Measurements from ENCODE around the gene SLC26A9. TPM values are rescaled to one million over a fixed set of nuclear protein-coding genes. Genes with fewer than 3 reads are reported as not detected.

The SLC26A9 gene
- polyA plus RNA-seq, 1 of the 3 experiments (the other 2 are of a cell fraction), result not detected

DNA sequence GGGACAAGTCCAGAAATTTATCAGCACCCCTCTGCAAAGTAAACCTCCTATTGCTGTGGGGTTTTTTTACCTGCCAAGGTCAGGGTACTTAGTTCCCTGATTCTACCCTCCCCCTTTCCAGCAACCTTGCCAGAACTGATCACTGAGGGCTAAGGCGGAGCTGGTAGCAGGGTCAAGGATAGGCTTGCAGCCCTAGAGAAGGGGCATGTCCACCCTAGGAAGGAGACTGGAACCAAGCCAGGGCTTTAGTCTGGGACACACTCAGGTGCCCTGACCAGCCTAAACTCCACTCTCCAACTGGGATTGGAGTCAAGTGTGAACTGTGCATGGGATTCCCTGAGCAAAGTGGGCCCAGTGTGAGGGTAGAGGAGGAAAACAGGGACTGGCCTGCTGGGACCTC lies 6.5 kb upstream of the SLC26A9 start:
- no peak for DNase-seq
- Histone ChIP-seq H3K36me3 (replicated peaks in 1 of 2; ENCODE audit: control insufficient read depth in 1 of 2, insufficient read depth in 2 of 2, low read length in 1 of 2) (no peaks in the 10 kb centered on the region), H4K20me1 (ENCODE audit: insufficient read depth) (no peaks in the 10 kb centered on the region), H2AFZ (ENCODE audit: low read depth) (no peak overlapping the region), H3K4me2 (no peak overlapping the region), H3K27me3 (ENCODE audit: insufficient read depth) (peaks cover 15% of the 10 kb centered on the region; the same call in 1 of the 2 replicates), H3K4me1 (ENCODE audit: control insufficient read depth in 1 of 2, insufficient read depth in 2 of 2, low read depth in 1 of 2, low read length in 1 of 2) (no peaks in the 10 kb centered on the region; a peak in 1 of 4 replicates), H3K27ac (ENCODE audit: low read depth in 2 of 2, low read length in 1 of 2) (no peak overlapping the region), H3K9me2 (no peaks in the 10 kb centered on the region), H3K79me2 (ENCODE audit: insufficient read depth) (no peaks in the 10 kb centered on the region), H3K9me3 (no peaks in the 10 kb centered on the region), H3K9ac (no peak overlapping the region), H3F3A (replicated peaks; ENCODE audit: insufficient read depth) (no peaks in the 10 kb centered on the region), H3K4me3 (ENCODE audit: low read depth in 2 of 2, low read length in 1 of 2) (no peak overlapping the region)
- ChIA-PET CTCF (interaction anchor here (1.3 to 22.3 kb wide), 3 partner anchors 28 to 158 kb away, joined by 4 to 197 read pairs (median 20); no protein-coding TSS in a partner anchor), POLR2A (no interaction called here)
- TF ChIP-seq ELF1 (IDR thresholded peaks at IDR 0.05), result no peak
- no peak for TF ChIP-seq FOXJ3 (CRISPR knock-in tag; IDR thresholded peaks at IDR 0.05)
- no peak for TF ChIP-seq RCOR1 (IDR thresholded peaks at IDR 0.05; ENCODE audit: low read length)
- no peak for TF ChIP-seq SIN3A (IDR thresholded peaks at IDR 0.05; ENCODE audit: borderline replicate concordance, low read depth, low read length)
- TF ChIP-seq, protein P1, sequence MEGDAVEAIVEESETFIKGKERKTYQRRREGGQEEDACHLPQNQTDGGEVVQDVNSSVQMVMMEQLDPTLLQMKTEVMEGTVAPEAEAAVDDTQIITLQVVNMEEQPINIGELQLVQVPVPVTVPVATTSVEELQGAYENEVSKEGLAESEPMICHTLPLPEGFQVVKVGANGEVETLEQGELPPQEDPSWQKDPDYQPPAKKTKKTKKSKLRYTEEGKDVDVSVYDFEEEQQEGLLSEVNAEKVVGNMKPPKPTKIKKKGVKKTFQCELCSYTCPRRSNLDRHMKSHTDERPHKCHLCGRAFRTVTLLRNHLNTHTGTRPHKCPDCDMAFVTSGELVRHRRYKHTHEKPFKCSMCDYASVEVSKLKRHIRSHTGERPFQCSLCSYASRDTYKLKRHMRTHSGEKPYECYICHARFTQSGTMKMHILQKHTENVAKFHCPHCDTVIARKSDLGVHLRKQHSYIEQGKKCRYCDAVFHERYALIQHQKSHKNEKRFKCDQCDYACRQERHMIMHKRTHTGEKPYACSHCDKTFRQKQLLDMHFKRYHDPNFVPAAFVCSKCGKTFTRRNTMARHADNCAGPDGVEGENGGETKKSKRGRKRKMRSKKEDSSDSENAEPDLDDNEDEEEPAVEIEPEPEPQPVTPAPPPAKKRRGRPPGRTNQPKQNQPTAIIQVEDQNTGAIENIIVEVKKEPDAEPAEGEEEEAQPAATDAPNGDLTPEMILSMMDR (IDR thresholded peaks at IDR 0.05), result no peak
- no peak for TF ChIP-seq EP300 (IDR thresholded peaks at IDR 0.05; ENCODE audit: borderline replicate concordance in 1 of 2, low read depth in 1 of 2, low read length in 1 of 2)
- TF ChIP-seq SMC3 (IDR thresholded peaks at IDR 0.05; ENCODE audit: low read depth, low read length), result no peak
- TF ChIP-seq RFX5 (IDR thresholded peaks at IDR 0.05; ENCODE audit: low read length), result no peak
- TF ChIP-seq, protein P2, sequence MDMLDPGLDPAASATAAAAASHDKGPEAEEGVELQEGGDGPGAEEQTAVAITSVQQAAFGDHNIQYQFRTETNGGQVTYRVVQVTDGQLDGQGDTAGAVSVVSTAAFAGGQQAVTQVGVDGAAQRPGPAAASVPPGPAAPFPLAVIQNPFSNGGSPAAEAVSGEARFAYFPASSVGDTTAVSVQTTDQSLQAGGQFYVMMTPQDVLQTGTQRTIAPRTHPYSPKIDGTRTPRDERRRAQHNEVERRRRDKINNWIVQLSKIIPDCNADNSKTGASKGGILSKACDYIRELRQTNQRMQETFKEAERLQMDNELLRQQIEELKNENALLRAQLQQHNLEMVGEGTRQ (IDR thresholded peaks at IDR 0.05; ENCODE audit: borderline replicate concordance, low read depth, low read length), result no peak
- no peak for TF ChIP-seq MEF2A (IDR thresholded peaks at IDR 0.05; ENCODE audit: borderline replicate concordance, low read depth)
- TF ChIP-seq, protein P3, sequence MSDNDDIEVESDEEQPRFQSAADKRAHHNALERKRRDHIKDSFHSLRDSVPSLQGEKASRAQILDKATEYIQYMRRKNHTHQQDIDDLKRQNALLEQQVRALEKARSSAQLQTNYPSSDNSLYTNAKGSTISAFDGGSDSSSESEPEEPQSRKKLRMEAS (IDR thresholded peaks at IDR 0.05; ENCODE audit: low read depth), result no peak
- TF ChIP-seq YY1 (IDR thresholded peaks at IDR 0.05; ENCODE audit: low read depth), result no peak
- no CpG with 5 or more reads among the region's 1 CpG for WGBS (ENCODE audit: low lambda C conversion rate)

DNA sequence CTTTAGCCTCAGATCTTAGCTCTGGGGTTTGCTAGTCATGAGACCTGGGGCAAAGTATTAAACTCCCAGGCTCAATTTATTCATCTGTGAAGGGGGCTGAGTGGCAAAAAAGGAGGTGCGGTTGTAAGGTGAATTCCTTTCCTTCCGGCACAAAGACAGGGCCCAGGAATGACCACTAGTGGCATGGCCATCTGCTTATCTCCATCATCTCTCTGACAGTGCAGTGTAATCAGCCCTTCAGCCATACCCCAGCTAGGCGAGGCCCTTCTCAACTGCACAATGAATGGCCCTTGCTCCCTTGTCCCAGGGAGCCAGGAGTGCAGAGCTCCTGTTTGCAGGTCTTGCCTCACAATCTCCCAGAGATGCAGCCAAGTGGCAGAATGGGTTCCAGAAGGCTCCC lies 5.6 kb upstream of the SLC26A9 start:
- no peak overlapping the region for H3K4me3 ChIP-seq (ENCODE audit: low read depth in 2 of 2, low read length in 1 of 2)
- H3F3A ChIP-seq (replicated peaks; ENCODE audit: insufficient read depth), result no peaks in the 10 kb centered on the region
- H3K9me3 ChIP-seq, result no peaks in the 10 kb centered on the region
- H3K27ac ChIP-seq (ENCODE audit: low read depth in 2 of 2, low read length in 1 of 2), result no peak overlapping the region
- WGBS (ENCODE audit: low lambda C conversion rate), result 88% methylated on average over 3 of the region's 3 CpGs
- no peak for TF ChIP-seq TCF12 (IDR thresholded peaks at IDR 0.05)
- TF ChIP-seq NRF1 (IDR thresholded peaks at IDR 0.05; ENCODE audit: low read depth, low read length), result no peak
- TF ChIP-seq YY1 (IDR thresholded peaks at IDR 0.05; ENCODE audit: low read depth), result no peak
- TF ChIP-seq, protein P4, sequence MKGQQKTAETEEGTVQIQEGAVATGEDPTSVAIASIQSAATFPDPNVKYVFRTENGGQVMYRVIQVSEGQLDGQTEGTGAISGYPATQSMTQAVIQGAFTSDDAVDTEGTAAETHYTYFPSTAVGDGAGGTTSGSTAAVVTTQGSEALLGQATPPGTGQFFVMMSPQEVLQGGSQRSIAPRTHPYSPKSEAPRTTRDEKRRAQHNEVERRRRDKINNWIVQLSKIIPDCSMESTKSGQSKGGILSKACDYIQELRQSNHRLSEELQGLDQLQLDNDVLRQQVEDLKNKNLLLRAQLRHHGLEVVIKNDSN (IDR thresholded peaks at IDR 0.05; ENCODE audit: borderline replicate concordance, low read depth), result no peak
- no peak for TF ChIP-seq GABPA (IDR thresholded peaks at IDR 0.05; ENCODE audit: low read depth)
- TF ChIP-seq EP300 (IDR thresholded peaks at IDR 0.05; ENCODE audit: borderline replicate concordance in 1 of 2, low read depth in 1 of 2, low read length in 1 of 2), result no peak
- TF ChIP-seq SIN3A (IDR thresholded peaks at IDR 0.05; ENCODE audit: borderline replicate concordance, low read depth, low read length), result no peak
- TF ChIP-seq FOXM1 (IDR thresholded peaks at IDR 0.05; ENCODE audit: low read depth), result no peak
- no peak for TF ChIP-seq RAD21 (IDR thresholded peaks at IDR 0.05; ENCODE audit: low read length)
- TF ChIP-seq, protein P5, sequence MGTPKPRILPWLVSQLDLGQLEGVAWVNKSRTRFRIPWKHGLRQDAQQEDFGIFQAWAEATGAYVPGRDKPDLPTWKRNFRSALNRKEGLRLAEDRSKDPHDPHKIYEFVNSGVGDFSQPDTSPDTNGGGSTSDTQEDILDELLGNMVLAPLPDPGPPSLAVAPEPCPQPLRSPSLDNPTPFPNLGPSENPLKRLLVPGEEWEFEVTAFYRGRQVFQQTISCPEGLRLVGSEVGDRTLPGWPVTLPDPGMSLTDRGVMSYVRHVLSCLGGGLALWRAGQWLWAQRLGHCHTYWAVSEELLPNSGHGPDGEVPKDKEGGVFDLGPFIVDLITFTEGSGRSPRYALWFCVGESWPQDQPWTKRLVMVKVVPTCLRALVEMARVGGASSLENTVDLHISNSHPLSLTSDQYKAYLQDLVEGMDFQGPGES (IDR thresholded peaks at IDR 0.05; ENCODE audit: low read depth, low read length), result no peak
- TF ChIP-seq FOXJ3 (CRISPR knock-in tag; IDR thresholded peaks at IDR 0.05), result no peak
- TF ChIP-seq NFIC (IDR thresholded peaks at IDR 0.05; ENCODE audit: borderline replicate concordance), result no peak
- TF ChIP-seq SMC3 (IDR thresholded peaks at IDR 0.05; ENCODE audit: low read depth, low read length), result no peak
- no peak for TF ChIP-seq RFX5 (IDR thresholded peaks at IDR 0.05; ENCODE audit: low read length)
- no peaks in the 10 kb centered on the region for H3K79me2 ChIP-seq (ENCODE audit: insufficient read depth)
- H3K9ac ChIP-seq, result no peak overlapping the region
- H3K4me1 ChIP-seq (ENCODE audit: control insufficient read depth in 1 of 2, insufficient read depth in 2 of 2, low read depth in 1 of 2, low read length in 1 of 2), result no peaks in the 10 kb centered on the region
- H4K20me1 ChIP-seq (ENCODE audit: insufficient read depth), result no peaks in the 10 kb centered on the region
- CTCF ChIA-PET, result interaction anchor here (0.7 to 22.3 kb wide), 5 partner anchors 9 to 157 kb away, joined by 3 to 197 read pairs (median 3); no protein-coding TSS in a partner anchor
- no peaks in the 10 kb centered on the region for H3K9me2 ChIP-seq
- no peak overlapping the region for H2AFZ ChIP-seq (ENCODE audit: low read depth)
- DNase-seq, result no peak
- POLR2A ChIA-PET, result no interaction called here
- H3K36me3 ChIP-seq (replicated peaks in 1 of 2; ENCODE audit: control insufficient read depth in 1 of 2, insufficient read depth in 2 of 2, low read length in 1 of 2), result no peaks in the 10 kb centered on the region
- no peak overlapping the region for H3K4me2 ChIP-seq
- peaks cover 19% of the 10 kb centered on the region; the same call in 1 of the 2 replicates for H3K27me3 ChIP-seq (ENCODE audit: insufficient read depth)
